Mucosa of descending colon (tissue), 3 donors: ENCODE measurements around the gene SPDYE1. TPM values are rescaled to one million over a fixed set of nuclear protein-coding genes. Genes with fewer than 3 reads are reported as not detected.

Experiments
- ATAC-seq: fragments of 200-7000 bp; cut with Tn5 transposase; one replicate; pipeline ENCODE4 v1.9.1; 2020; ENCODE audit warnings: mild to moderate bottlenecking, moderate library complexity
- DNase-seq, 3 donors: peaks; one replicate each; pipeline ENCODE4 v3.0.0-alpha.2; 2020
- H3K36me3 ChIP-seq: fragments of 200-600 bp; one replicate; pipeline ENCODE4 v1.8.0; 2021; ENCODE audit warnings: low read depth, mild to moderate bottlenecking
- H3K4me1 ChIP-seq: fragments of 200-600 bp; one replicate; pipeline ENCODE4 v1.8.0; 2021; ENCODE audit warnings: low read depth, mild to moderate bottlenecking
- H3K4me3 ChIP-seq: fragments of 200-600 bp; one replicate; pipeline ENCODE4 v1.8.0; 2021; ENCODE audit warnings: mild to moderate bottlenecking
- H3K9me3 ChIP-seq: fragments of 200-600 bp; one replicate; pipeline ENCODE4 v1.8.0; 2021; ENCODE audit warnings: mild to moderate bottlenecking
- CTCF ChIP-seq: fragments of 200-600 bp; IDR thresholded peaks from one replicate; pipeline ENCODE4 v1.8.0; 2022; ENCODE audit warnings: antibody characterized with exemption, mild to moderate bottlenecking
- intact Hi-C, 2 donors: fragments of 100-400 bp; cut with DNase I in 1 of 2; cut with micrococcal nuclease in 1 of 2; formaldehyde crosslinking; loops; one replicate each; pipeline versions ENCODE4 v1.11.0 to v1.11.1; 2022; cut with DNase I, micrococcal nuclease
- total RNA-seq, 3 donors: library from RNA; stranded (reverse); fragmentation: NEBNext Ultra II Directional in 2 of 3; extraction: Animal tissue kit (Norgen Biotek cat#: 25700) in 2 of 3; gene quantifications; one replicate each; pipeline versions ENCODE4 v1.2.1 to v1.2.4, GENCODE V29; 2021 to 2023
- donor health status: DM: no; HTN: no; CAD: no; lungs with moderate emphysema.
- donor health status: DM: no; HTN: no; CAD: no.
- donor health status: DM: no; HTN: yes; CAD: no.

Gene SPDYE1
- total RNA-seq, 3 donors from 2014 or later, result not detected

GRCh38 chr7:44044315-44045225 lies 46.9 kb downstream of the SPDYE1 start, which contains the start of gene DBNL:
Gene DBNL, plus strand, starts transcription at chr7:44044702. Its CDS starts 36 bp downstream, at chr7:44044738.
- no peak for TF ChIP-seq CTCF
- intact Hi-C loops, result no loop called here
- DNase-seq, result peak; percentile 97 to 98 (median 98)
- H3K4me1 ChIP-seq, result peaks cover 26% of the 10 kb centered on the region
- peak; percentile 91 for ATAC-seq
- peak within 1 kb of the TSS; percentile 97 for H3K4me3 ChIP-seq
- H3K9me3 ChIP-seq, result no peaks in the 10 kb centered on the region
- no peaks in the 10 kb centered on the region for H3K36me3 ChIP-seq

- ATAC-seq (no peak), DNase-seq (no peak)
- TF ChIP-seq CTCF, result no peak
- intact Hi-C loops, result no loop called here
- Histone ChIP-seq H3K36me3 (no peaks in the 10 kb centered on the region), H3K9me3 (no peaks in the 10 kb centered on the region), H3K4me1 (peaks cover 26% of the 10 kb centered on the region), H3K4me3 (peak overlapping the region; percentile 97)
Observed at GRCh38 chr7:44045226-44046014, 47.7 kb downstream of the SPDYE1 start.

GRCh38 chr7:44046321-44047061 lies 48.8 kb downstream of the SPDYE1 start:
- TF ChIP-seq CTCF, result no peak
- Histone ChIP-seq H3K4me3 (no peak overlapping the region), H3K9me3 (no peaks in the 10 kb centered on the region), H3K36me3 (no peaks in the 10 kb centered on the region), H3K4me1 (peaks cover 23% of the 10 kb centered on the region)
- DNase-seq (no peak), ATAC-seq (peak; percentile 38)
- intact Hi-C loops, result no loop called here

GRCh38 chr7:44048031-44048795 lies 50.5 kb downstream of the SPDYE1 start:
- ATAC-seq, result no peak
- intact Hi-C loops, result no loop called here
- no peak for TF ChIP-seq CTCF
- Histone ChIP-seq H3K4me1 (peaks cover 23% of the 10 kb centered on the region), H3K36me3 (no peaks in the 10 kb centered on the region), H3K4me3 (no peak overlapping the region), H3K9me3 (no peaks in the 10 kb centered on the region)
- no peak for DNase-seq
